Adrenal gland (tissue), 5 donors: ENCODE measurements around the gene PHF2.

ENCODE experiments used
- CTCF ChIP-seq, 6 experiments: fragments of 450-650 bp in 4 of 6; fragments of 200-600 bp in 2 of 6; sonication (generic) in 1 of 6; IDR thresholded peaks; 1 replicate in 5 of 6; 2 replicates in 1 of 6; pipeline versions ENCODE4 v1.5.1 to v1.8.0; 2016 to 2021; ENCODE audit warnings: antibody characterized with exemption in 6 of 6, mild to moderate bottlenecking in 2 of 6, moderate library complexity in 1 of 6
- POLR2A ChIP-seq, 2 donors: fragments of 450-650 bp; IDR thresholded peaks; one replicate each; pipeline ENCODE4 v1.6.1; 2017; ENCODE audit warnings: antibody characterized with exemption in 2 of 2, mild to moderate bottlenecking in 2 of 2, moderate library complexity in 1 of 2
- donor health status: DM: no; HTN: no; CAD: no.

DNA sequence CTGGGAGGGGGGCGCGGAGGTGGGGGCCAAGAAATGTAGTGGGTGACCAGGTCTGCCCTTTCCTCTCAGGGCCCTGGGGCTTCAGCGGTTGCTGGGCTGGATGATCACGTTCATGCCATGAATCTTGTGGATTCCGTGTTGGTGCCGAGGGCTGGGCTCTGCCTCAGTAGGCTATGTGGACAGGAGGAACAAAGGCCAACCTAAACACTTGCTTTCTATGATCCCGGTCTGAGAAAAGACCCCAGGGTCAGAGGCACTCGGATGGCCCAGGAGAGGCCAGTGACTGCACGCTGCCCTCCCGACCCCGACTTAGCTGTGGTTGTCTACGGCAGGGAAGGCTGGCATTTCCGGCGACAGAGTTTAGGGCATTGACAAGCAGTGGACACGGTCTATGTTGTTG, 26.6 kb downstream of the PHF2 start:
- no peak for TF ChIP-seq CTCF (IDR thresholded peaks at IDR 0.05)
- no peak for TF ChIP-seq POLR2A (IDR thresholded peaks at IDR 0.05)
